ENCODE results near the gene NEB. TPM values are rescaled to one million over a fixed set of nuclear protein-coding genes. Genes with fewer than 3 reads are reported as not detected.

Gene NEB
- total RNA-seq, 1 experiment from 2014 or later, result 0.51 TPM

- no peak for DNase-seq (ENCODE audit: low read depth)
- in situ Hi-C loops (cut with HindIII; ENCODE audit: low pct_unique_long_range_greater_than_20kb, low sequenced_read_pairs), result no loop called here
Measured at GRCh38 chr2:151478011-151478410, 256.3 kb downstream of the NEB start.

- DNase-seq (ENCODE audit: low read depth), result no peak
- in situ Hi-C loops (cut with HindIII; ENCODE audit: low pct_unique_long_range_greater_than_20kb, low sequenced_read_pairs), result no loop called here
Measured at GRCh38 chr2:151476287-151476686, 258.0 kb downstream of the NEB start.

- no peak for DNase-seq (ENCODE audit: low read depth)
- in situ Hi-C loops (cut with HindIII; ENCODE audit: low pct_unique_long_range_greater_than_20kb, low sequenced_read_pairs), result no loop called here
Measured at GRCh38 chr2:151475071-151475470, 259.2 kb downstream of the NEB start.

GRCh38 chr2:151472966-151473365 lies 261.3 kb downstream of the NEB start:
- in situ Hi-C loops (cut with HindIII; ENCODE audit: low pct_unique_long_range_greater_than_20kb, low sequenced_read_pairs), result no loop called here
- DNase-seq (ENCODE audit: low read depth), result no peak

GRCh38 chr2:151470556-151470955 lies 263.7 kb downstream of the NEB start:
- in situ Hi-C loops (cut with HindIII; ENCODE audit: low pct_unique_long_range_greater_than_20kb, low sequenced_read_pairs), result no loop called here
- DNase-seq (ENCODE audit: low read depth), result no peak

GRCh38 chr2:151465771-151466170 lies 268.5 kb downstream of the NEB start:
- no peak for DNase-seq (ENCODE audit: low read depth)
- in situ Hi-C loops (cut with HindIII; ENCODE audit: low pct_unique_long_range_greater_than_20kb, low sequenced_read_pairs), result no loop called here

GRCh38 chr2:151459358-151459757 lies 274.9 kb downstream of the NEB start:
- in situ Hi-C loops (cut with HindIII; ENCODE audit: low pct_unique_long_range_greater_than_20kb, low sequenced_read_pairs), result no loop called here
- no peak for DNase-seq (ENCODE audit: low read depth)

GRCh38 chr2:151439127-151439526 lies 295.1 kb downstream of the NEB start:
- no peak for DNase-seq (ENCODE audit: low read depth)
- in situ Hi-C loops (cut with HindIII; ENCODE audit: low pct_unique_long_range_greater_than_20kb, low sequenced_read_pairs), result no loop called here

- DNase-seq (ENCODE audit: low read depth), result no peak
- in situ Hi-C loops (cut with HindIII; ENCODE audit: low pct_unique_long_range_greater_than_20kb, low sequenced_read_pairs), result no loop called here
Measured at GRCh38 chr2:151438506-151438905, 295.8 kb downstream of the NEB start.

GRCh38 chr2:151437630-151438029 lies 296.6 kb downstream of the NEB start:
- DNase-seq (ENCODE audit: low read depth), result peak; percentile 8
- in situ Hi-C loops (cut with HindIII; ENCODE audit: low pct_unique_long_range_greater_than_20kb, low sequenced_read_pairs), result no loop called here

Other genes starting within 250 kb of the NEB start
- 35.9 and 49.7 TPM in 2 replicates for gene ARL5A, start 93.9 kb upstream of the NEB start, total RNA-seq (2014; rRNA removed; shearing (Covaris generic); ENCODE audit: low replicate concordance)

Data from Caki2 (cell line).